Measurements from ENCODE around the gene GABRE.

DNA sequence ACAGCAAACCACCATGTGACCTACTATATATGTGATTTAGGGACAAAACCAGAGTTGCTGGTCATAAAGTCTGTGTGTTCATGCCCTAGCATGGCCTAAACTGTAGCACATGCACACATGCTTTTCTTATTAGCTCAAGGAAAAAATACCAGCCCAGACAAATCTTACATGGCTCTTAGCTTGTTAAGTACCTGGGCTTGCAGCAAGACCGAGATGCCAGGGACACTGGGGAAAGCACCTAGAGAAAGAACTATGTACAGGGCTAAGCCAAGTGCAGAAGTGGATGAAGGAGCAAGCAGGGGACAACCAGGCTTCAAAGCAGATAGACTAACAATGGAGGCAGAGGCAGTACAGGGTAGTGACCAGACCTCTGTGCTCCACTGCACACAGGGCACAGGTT lies 3.4 kb upstream of the GABRE start:
- TF ChIP-seq, protein P1, sequence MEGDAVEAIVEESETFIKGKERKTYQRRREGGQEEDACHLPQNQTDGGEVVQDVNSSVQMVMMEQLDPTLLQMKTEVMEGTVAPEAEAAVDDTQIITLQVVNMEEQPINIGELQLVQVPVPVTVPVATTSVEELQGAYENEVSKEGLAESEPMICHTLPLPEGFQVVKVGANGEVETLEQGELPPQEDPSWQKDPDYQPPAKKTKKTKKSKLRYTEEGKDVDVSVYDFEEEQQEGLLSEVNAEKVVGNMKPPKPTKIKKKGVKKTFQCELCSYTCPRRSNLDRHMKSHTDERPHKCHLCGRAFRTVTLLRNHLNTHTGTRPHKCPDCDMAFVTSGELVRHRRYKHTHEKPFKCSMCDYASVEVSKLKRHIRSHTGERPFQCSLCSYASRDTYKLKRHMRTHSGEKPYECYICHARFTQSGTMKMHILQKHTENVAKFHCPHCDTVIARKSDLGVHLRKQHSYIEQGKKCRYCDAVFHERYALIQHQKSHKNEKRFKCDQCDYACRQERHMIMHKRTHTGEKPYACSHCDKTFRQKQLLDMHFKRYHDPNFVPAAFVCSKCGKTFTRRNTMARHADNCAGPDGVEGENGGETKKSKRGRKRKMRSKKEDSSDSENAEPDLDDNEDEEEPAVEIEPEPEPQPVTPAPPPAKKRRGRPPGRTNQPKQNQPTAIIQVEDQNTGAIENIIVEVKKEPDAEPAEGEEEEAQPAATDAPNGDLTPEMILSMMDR (IDR thresholded peaks at IDR 0.05; ENCODE audit: low read depth, low read length): no peak
- no peak for TF ChIP-seq POLR2A (IDR thresholded peaks at IDR 0.05; ENCODE audit: extremely low read depth, insufficient read length)

Data from NB4 (cell line).